ENCODE results near the gene TOP2B.

GRCh38 chr3:25587094-25587493 lies 77.6 kb downstream of the TOP2B start:
- TF ChIP-seq CTCF (IDR thresholded peaks at IDR 0.05; ENCODE audit: low read length) (no peak), EZH2 (IDR thresholded peaks at IDR 0.05; ENCODE audit: borderline replicate concordance, low read length) (no peak)
